Transverse colon (tissue), 4 donors: Measurements from ENCODE around the gene USP46.

Experiments
- EP300 ChIP-seq: sonication (generic); formaldehyde crosslinking; IDR thresholded peaks from one replicate; pipeline ENCODE4 v1.6.1; 2017; ENCODE audit warnings: antibody characterized with exemption, low read depth
- POLR2AphosphoS5 ChIP-seq, 3 donors: sonication (generic); formaldehyde crosslinking; IDR thresholded peaks; one replicate each; pipeline ENCODE4 v1.6.1; 2016; ENCODE audit warnings: antibody characterized with exemption in 3 of 3
- TF ChIP-seq, protein P1 (sequence below), 5 experiments: fragments of 200-600 bp in 3 of 5; fragments of 450-650 bp in 2 of 5; sonication (generic) in 3 of 5; IDR thresholded peaks; 1 replicate in 2 of 5; 2 replicates in 3 of 5; pipeline ENCODE4 v1.5.1; 2016 to 2017; ENCODE audit warnings: antibody characterized with exemption in 5 of 5, inconsistent platforms in 3 of 5, mild to moderate bottlenecking in 2 of 5, moderate library complexity in 1 of 5

- TF ChIP-seq, protein P1, sequence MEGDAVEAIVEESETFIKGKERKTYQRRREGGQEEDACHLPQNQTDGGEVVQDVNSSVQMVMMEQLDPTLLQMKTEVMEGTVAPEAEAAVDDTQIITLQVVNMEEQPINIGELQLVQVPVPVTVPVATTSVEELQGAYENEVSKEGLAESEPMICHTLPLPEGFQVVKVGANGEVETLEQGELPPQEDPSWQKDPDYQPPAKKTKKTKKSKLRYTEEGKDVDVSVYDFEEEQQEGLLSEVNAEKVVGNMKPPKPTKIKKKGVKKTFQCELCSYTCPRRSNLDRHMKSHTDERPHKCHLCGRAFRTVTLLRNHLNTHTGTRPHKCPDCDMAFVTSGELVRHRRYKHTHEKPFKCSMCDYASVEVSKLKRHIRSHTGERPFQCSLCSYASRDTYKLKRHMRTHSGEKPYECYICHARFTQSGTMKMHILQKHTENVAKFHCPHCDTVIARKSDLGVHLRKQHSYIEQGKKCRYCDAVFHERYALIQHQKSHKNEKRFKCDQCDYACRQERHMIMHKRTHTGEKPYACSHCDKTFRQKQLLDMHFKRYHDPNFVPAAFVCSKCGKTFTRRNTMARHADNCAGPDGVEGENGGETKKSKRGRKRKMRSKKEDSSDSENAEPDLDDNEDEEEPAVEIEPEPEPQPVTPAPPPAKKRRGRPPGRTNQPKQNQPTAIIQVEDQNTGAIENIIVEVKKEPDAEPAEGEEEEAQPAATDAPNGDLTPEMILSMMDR (IDR thresholded peaks at IDR 0.05), result no peak
- TF ChIP-seq EP300 (no peak), POLR2AphosphoS5 (IDR thresholded peaks at IDR 0.05) (no peak)
Measured at GRCh38 chr4:52640808-52641565, 18.1 kb downstream of the USP46 start.
